ENCODE data around the gene SAXO1.
"Not testable (repeated sequence)": the region's sequence is repeated elsewhere in the genome, so short reads cannot be mapped to it uniquely, and the experiment has no call there.

Gene SAXO1

GRCh38 chr9:19027825-19028224 is 5.2 kb downstream of the SAXO1 start:
- no peak overlapping the region for H3K27ac ChIP-seq (ENCODE audit: low read length)
- no peak for TF ChIP-seq EZH2phosphoT487 (IDR thresholded peaks at IDR 0.05; ENCODE audit: low read depth)
- no peak for TF ChIP-seq CTCF (IDR thresholded peaks at IDR 0.05; ENCODE audit: low read depth, low read length)
- no peak overlapping the region for H3K9ac ChIP-seq (ENCODE audit: low read length)
- no peaks in the 10 kb centered on the region for H3K79me2 ChIP-seq (ENCODE audit: low read length)
- no peak overlapping the region for H2AFZ ChIP-seq (ENCODE audit: low read depth, low read length)
- no peaks in the 10 kb centered on the region for H4K20me1 ChIP-seq (ENCODE audit: insufficient read depth, low read length)
- no peaks in the 10 kb centered on the region for H3K9me3 ChIP-seq (ENCODE audit: insufficient read depth, low read length)
- no peaks in the 10 kb centered on the region for H3K36me3 ChIP-seq (replicated peaks; ENCODE audit: low read depth, low read length)
- no peak overlapping the region for H3K4me3 ChIP-seq (ENCODE audit: low read length)
- H3K4me2 ChIP-seq (ENCODE audit: low read length) = no peak overlapping the region
- peaks cover 16% of the 10 kb centered on the region; the same call in 1 of the 2 replicates for H3K4me1 ChIP-seq (ENCODE audit: low read length)
- H3K27me3 ChIP-seq (ENCODE audit: low read depth, low read length) = 0 out of 2 replicates have a peak, but pooled peaks cover 3% of the 10 kb centered on the region

DNA sequence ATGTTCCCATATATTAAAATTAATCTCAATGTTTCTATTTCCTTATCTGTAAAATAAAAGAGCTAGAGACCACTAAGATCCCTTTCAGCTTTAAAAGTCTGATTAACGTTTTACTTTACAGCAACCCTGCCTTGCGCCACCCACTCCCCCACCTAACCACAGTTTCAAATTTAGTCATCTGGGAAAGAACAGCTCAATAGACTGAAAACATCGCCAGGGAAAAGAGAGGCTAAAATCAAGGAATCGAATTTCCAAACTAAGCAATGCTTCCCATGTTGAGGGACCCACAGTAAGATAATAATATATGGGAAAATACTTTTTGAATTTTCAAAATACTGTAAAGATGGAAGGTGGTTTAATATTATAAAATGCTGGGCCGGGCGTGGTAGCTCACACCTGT is 6.6 kb downstream of the SAXO1 start:
- H2AFZ ChIP-seq (ENCODE audit: low read depth, low read length) = no peak overlapping the region
- 0 out of 2 replicates have a peak, but pooled peaks cover 3% of the 10 kb centered on the region for H3K27me3 ChIP-seq (ENCODE audit: low read depth, low read length)
- no peak overlapping the region for H3K4me2 ChIP-seq (ENCODE audit: low read length)
- no peaks in the 10 kb centered on the region for H4K20me1 ChIP-seq (ENCODE audit: insufficient read depth, low read length)
- no peak overlapping the region for H3K9ac ChIP-seq (ENCODE audit: low read length)
- H3K79me2 ChIP-seq (ENCODE audit: low read length) = no peaks in the 10 kb centered on the region
- H3K27ac ChIP-seq (ENCODE audit: low read length) = no peak overlapping the region
- no peak for TF ChIP-seq CTCF (IDR thresholded peaks at IDR 0.05; ENCODE audit: low read depth, low read length)
- TF ChIP-seq EZH2phosphoT487 (IDR thresholded peaks at IDR 0.05; ENCODE audit: low read depth) = no peak
- no peak overlapping the region for H3K4me3 ChIP-seq (ENCODE audit: low read length)
- H3K4me1 ChIP-seq (ENCODE audit: low read length) = peaks cover 25% of the 10 kb centered on the region
- no peaks in the 10 kb centered on the region for H3K9me3 ChIP-seq (ENCODE audit: insufficient read depth, low read length)
- no peaks in the 10 kb centered on the region for H3K36me3 ChIP-seq (replicated peaks; ENCODE audit: low read depth, low read length)

GRCh38 chr9:19023078-19023477 is 9.9 kb downstream of the SAXO1 start:
- H3K9ac ChIP-seq (ENCODE audit: low read length) = no peak overlapping the region
- TF ChIP-seq EZH2phosphoT487 (IDR thresholded peaks at IDR 0.05; ENCODE audit: low read depth) (no peak), CTCF (IDR thresholded peaks at IDR 0.05; ENCODE audit: low read depth, low read length) (no peak)
- H3K36me3 ChIP-seq (replicated peaks; ENCODE audit: low read depth, low read length) = no peaks in the 10 kb centered on the region
- H2AFZ ChIP-seq (ENCODE audit: low read depth, low read length) = no peak overlapping the region
- H3K27me3 ChIP-seq (ENCODE audit: low read depth, low read length) = 0 out of 2 replicates have a peak, but pooled peaks cover 3% of the 10 kb centered on the region
- no peaks in the 10 kb centered on the region for H4K20me1 ChIP-seq (ENCODE audit: insufficient read depth, low read length)
- no peaks in the 10 kb centered on the region for H3K79me2 ChIP-seq (ENCODE audit: low read length)
- no peak overlapping the region for H3K27ac ChIP-seq (ENCODE audit: low read length)
- peaks cover 19% of the 10 kb centered on the region for H3K4me1 ChIP-seq (ENCODE audit: low read length)
- no peak overlapping the region for H3K4me2 ChIP-seq (ENCODE audit: low read length)
- no peak overlapping the region for H3K4me3 ChIP-seq (ENCODE audit: low read length)
- H3K9me3 ChIP-seq (ENCODE audit: insufficient read depth, low read length) = no peaks in the 10 kb centered on the region

DNA sequence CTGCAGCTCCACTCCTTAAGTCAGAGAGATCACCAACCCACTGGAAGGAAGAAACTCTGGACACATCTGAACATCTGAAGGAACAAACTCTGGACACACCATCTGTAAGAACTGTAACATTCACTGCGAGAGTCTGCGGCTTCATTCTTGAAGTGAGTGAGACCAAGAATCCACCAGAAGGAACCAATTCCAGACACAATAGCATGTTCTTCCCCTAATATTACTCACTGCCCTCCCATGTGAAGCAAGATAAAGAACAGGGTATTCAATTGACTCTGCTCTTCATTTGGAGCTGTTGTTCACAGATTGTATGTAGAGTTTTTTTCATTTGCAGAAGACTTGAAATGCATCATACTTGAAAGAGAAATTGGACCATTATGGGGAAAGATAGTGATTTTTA is 10.8 kb downstream of the SAXO1 start:
- no peak for TF ChIP-seq EZH2phosphoT487 (IDR thresholded peaks at IDR 0.05; ENCODE audit: low read depth)
- no peak for TF ChIP-seq CTCF (IDR thresholded peaks at IDR 0.05; ENCODE audit: low read depth, low read length)

DNA sequence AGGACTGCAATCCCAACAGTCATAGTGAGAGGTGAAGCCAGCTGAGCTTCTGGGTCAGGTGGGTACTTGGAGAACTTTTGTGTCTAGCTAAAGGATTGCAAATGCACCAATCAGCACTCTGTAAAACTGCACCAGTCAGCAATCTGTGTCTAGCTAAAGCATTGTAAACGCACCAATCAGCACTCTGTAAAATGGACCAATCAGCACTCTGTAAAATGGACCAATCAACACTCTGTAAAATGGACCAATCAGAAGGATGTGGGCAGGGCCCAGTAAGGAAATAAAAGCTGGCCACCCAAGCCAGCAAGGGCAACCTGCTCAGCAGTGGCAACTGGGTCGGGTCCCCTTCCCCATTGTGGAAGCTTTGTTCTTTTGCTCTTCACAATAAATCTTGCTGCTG is 11.4 kb downstream of the SAXO1 start:
- peaks cover 20% of the 10 kb centered on the region for H3K4me1 ChIP-seq (ENCODE audit: low read length)
- H3K9ac ChIP-seq (ENCODE audit: low read length); H4K20me1 ChIP-seq (ENCODE audit: insufficient read depth, low read length); H3K36me3 ChIP-seq (replicated peaks; ENCODE audit: low read depth, low read length); H2AFZ ChIP-seq (ENCODE audit: low read depth, low read length); H3K79me2 ChIP-seq (ENCODE audit: low read length); H3K9me3 ChIP-seq (ENCODE audit: insufficient read depth, low read length); H3K27me3 ChIP-seq (ENCODE audit: low read depth, low read length): not testable (repeated sequence)
- H3K4me3 ChIP-seq (ENCODE audit: low read length) = peak overlapping the region; percentile 26; the same call in 1 of the 2 replicates
- H3K27ac ChIP-seq (ENCODE audit: low read length) = 0 out of 2 replicates have a peak overlapping the region, but pooled peaks have one; percentile 30
- peak overlapping the region; percentile 27 for H3K4me2 ChIP-seq (ENCODE audit: low read length)

More for the DNA sequence above, 10.8 kb downstream of the SAXO1 start:
- Histone ChIP-seq H3K4me2 (ENCODE audit: low read length) (peak overlapping the region; percentile 27), H3K9ac (ENCODE audit: low read length) (no peak overlapping the region), H3K4me1 (ENCODE audit: low read length) (peaks cover 20% of the 10 kb centered on the region), H3K36me3 (replicated peaks; ENCODE audit: low read depth, low read length) (no peaks in the 10 kb centered on the region), H3K4me3 (ENCODE audit: low read length) (peak overlapping the region; percentile 26; the same call in 1 of the 2 replicates), H3K9me3 (ENCODE audit: insufficient read depth, low read length) (no peaks in the 10 kb centered on the region), H3K79me2 (ENCODE audit: low read length) (no peaks in the 10 kb centered on the region), H4K20me1 (ENCODE audit: insufficient read depth, low read length) (no peaks in the 10 kb centered on the region), H2AFZ (ENCODE audit: low read depth, low read length) (no peak overlapping the region), H3K27me3 (ENCODE audit: low read depth, low read length) (0 out of 2 replicates have a peak, but pooled peaks cover 3% of the 10 kb centered on the region), H3K27ac (ENCODE audit: low read length) (0 out of 2 replicates have a peak overlapping the region, but pooled peaks have one; percentile 30)

Measured in OCI-LY3 (cell line).